HL-60 (cell line): ENCODE measurements around the gene CTNNA2.

Experiments
- GABPA ChIP-seq: IDR thresholded peaks from 2 replicates; pipeline ENCODE4 v1.6.1; 2012; ENCODE audit warnings: low read depth
- POLR2AphosphoS5 ChIP-seq: IDR thresholded peaks from 2 replicates; pipeline ENCODE4 v1.6.1; 2012; ENCODE audit warnings: low read depth
- SPI1 ChIP-seq: IDR thresholded peaks from 2 replicates; pipeline ENCODE4 v1.6.1; 2012; ENCODE audit warnings: low read depth, mild to moderate bottlenecking, borderline replicate concordance
- TF ChIP-seq, protein P1 (sequence below): IDR thresholded peaks from one replicate; pipeline ENCODE4 v1.5.1; 2011; ENCODE audit warnings: low read length, control low read depth, inconsistent platforms; ENCODE audit not compliant: insufficient read depth
- TF ChIP-seq, protein P2 (sequence below): IDR thresholded peaks from 2 replicates; pipeline ENCODE4 v1.6.1; 2012; ENCODE audit warnings: low read depth; ENCODE audit not compliant: insufficient replicate concordance

DNA sequence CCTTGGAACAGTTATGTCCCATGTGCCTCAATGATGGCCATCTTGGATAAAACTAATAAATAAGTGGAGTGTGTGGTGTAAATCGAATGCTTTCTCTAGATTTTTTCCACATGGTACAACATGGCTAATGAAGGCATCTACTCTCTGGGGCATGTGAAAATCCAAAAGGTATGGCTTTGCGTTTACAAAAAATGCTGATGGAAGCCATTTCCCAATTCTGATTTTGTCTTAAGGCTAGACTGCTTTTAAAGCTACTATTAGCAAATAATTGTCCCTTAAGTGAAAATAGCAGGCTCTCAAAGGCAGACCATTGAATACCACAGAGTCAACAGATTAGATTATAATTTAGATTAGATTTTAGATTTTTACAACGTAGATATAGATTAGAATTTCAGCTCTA lies 608.0 kb downstream of the CTNNA2 start:
- TF ChIP-seq, protein P1, sequence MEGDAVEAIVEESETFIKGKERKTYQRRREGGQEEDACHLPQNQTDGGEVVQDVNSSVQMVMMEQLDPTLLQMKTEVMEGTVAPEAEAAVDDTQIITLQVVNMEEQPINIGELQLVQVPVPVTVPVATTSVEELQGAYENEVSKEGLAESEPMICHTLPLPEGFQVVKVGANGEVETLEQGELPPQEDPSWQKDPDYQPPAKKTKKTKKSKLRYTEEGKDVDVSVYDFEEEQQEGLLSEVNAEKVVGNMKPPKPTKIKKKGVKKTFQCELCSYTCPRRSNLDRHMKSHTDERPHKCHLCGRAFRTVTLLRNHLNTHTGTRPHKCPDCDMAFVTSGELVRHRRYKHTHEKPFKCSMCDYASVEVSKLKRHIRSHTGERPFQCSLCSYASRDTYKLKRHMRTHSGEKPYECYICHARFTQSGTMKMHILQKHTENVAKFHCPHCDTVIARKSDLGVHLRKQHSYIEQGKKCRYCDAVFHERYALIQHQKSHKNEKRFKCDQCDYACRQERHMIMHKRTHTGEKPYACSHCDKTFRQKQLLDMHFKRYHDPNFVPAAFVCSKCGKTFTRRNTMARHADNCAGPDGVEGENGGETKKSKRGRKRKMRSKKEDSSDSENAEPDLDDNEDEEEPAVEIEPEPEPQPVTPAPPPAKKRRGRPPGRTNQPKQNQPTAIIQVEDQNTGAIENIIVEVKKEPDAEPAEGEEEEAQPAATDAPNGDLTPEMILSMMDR: no peak
- TF ChIP-seq POLR2AphosphoS5 (no peak), GABPA (no peak), SPI1 (no peak)
- TF ChIP-seq, protein P2, sequence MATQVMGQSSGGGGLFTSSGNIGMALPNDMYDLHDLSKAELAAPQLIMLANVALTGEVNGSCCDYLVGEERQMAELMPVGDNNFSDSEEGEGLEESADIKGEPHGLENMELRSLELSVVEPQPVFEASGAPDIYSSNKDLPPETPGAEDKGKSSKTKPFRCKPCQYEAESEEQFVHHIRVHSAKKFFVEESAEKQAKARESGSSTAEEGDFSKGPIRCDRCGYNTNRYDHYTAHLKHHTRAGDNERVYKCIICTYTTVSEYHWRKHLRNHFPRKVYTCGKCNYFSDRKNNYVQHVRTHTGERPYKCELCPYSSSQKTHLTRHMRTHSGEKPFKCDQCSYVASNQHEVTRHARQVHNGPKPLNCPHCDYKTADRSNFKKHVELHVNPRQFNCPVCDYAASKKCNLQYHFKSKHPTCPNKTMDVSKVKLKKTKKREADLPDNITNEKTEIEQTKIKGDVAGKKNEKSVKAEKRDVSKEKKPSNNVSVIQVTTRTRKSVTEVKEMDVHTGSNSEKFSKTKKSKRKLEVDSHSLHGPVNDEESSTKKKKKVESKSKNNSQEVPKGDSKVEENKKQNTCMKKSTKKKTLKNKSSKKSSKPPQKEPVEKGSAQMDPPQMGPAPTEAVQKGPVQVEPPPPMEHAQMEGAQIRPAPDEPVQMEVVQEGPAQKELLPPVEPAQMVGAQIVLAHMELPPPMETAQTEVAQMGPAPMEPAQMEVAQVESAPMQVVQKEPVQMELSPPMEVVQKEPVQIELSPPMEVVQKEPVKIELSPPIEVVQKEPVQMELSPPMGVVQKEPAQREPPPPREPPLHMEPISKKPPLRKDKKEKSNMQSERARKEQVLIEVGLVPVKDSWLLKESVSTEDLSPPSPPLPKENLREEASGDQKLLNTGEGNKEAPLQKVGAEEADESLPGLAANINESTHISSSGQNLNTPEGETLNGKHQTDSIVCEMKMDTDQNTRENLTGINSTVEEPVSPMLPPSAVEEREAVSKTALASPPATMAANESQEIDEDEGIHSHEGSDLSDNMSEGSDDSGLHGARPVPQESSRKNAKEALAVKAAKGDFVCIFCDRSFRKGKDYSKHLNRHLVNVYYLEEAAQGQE: no peak
